Smooth muscle cell (in vitro differentiated cells): ENCODE results near the gene NR2E1. TPM values are rescaled to one million over a fixed set of nuclear protein-coding genes. Genes with fewer than 3 reads are reported as not detected.
A peak's percentile ranks its signal among the peaks of the same experiment; 100 is the strongest.

Experiments used
- DNase-seq: peaks from one replicate; lab custom pipeline; 2025; ENCODE audit not compliant: unreplicated experiment; lab: John Stamatoyannopoulos, UW
- H2AFZ ChIP-seq: fragments of 200-600 bp; sonication (generic); 2 replicates; pipeline ENCODE4 v1.6.0; 2016; ENCODE audit warnings: antibody characterized with exemption, low read depth, mild to moderate bottlenecking
- H3F3A ChIP-seq: fragments of 200-600 bp; sonication (generic); 2 replicates; pipeline ENCODE4 v1.6.0; 2017; ENCODE audit warnings: antibody characterized with exemption, low read depth
- H3K27ac ChIP-seq: fragments of 200-600 bp; sonication (generic); 2 replicates; pipeline ENCODE4 v1.5.1; 2016; ENCODE audit warnings: low read depth, mild to moderate bottlenecking
- H3K27me3 ChIP-seq: fragments of 200-600 bp; sonication (generic); 2 replicates; pipeline ENCODE4 v1.6.1; 2016; ENCODE audit warnings: low read depth, mild to moderate bottlenecking
- H3K36me3 ChIP-seq: fragments of 200-600 bp; sonication (generic); 2 replicates; pipeline ENCODE4 v1.5.1; 2016; ENCODE audit warnings: low read depth
- H3K4me1 ChIP-seq: fragments of 200-600 bp; sonication (generic); 2 replicates; pipeline ENCODE4 v1.5.1; 2016; ENCODE audit warnings: low read depth
- H3K4me2 ChIP-seq: fragments of 200-600 bp; sonication (generic); 2 replicates; pipeline ENCODE4 v1.6.0; 2016; ENCODE audit warnings: mild to moderate bottlenecking
- H3K4me3 ChIP-seq: fragments of 200-600 bp; sonication (generic); 2 replicates; pipeline ENCODE4 v1.5.1; 2016; ENCODE audit warnings: mild to moderate bottlenecking
- H3K79me2 ChIP-seq: fragments of 200-600 bp; sonication (generic); 2 replicates; pipeline ENCODE4 v1.6.0; 2016; ENCODE audit warnings: low read depth, mild to moderate bottlenecking
- H3K9ac ChIP-seq: fragments of 200-600 bp; sonication (generic); 2 replicates; pipeline ENCODE4 v1.6.0; 2016; ENCODE audit warnings: low read depth
- H3K9me3 ChIP-seq: fragments of 200-600 bp; sonication (generic); replicated peaks from 2 replicates; pipeline ENCODE4 v1.5.1; 2016; ENCODE audit warnings: low read depth
- H4K20me1 ChIP-seq: fragments of 200-600 bp; sonication (generic); 2 replicates; pipeline ENCODE4 v1.6.0; 2016; ENCODE audit warnings: low read depth
- CTCF ChIP-seq: fragments of 200-600 bp; sonication (generic); IDR thresholded peaks from 2 replicates; pipeline ENCODE4 v1.5.1; 2017; ENCODE audit warnings: borderline replicate concordance, mild to moderate bottlenecking, antibody characterized with exemption; ENCODE audit not compliant: insufficient read depth, poor library complexity, severe bottlenecking
- WGBS: methylation state at CpG from one replicate; pipeline ENCODE4 v1.1.7; 2016; ENCODE audit warnings: low lambda C conversion rate; 5-methylcytosine and 5-hydroxymethylcytosine counted together
- polyA plus RNA-seq: library from polyadenylated mRNA; unstranded; fragments of >200 nt; fragmentation: Nextera tagmentation; extraction: Ambion mirVana; gene quantifications from 2 replicates; pipeline ENCODE4 v1.2.1, GENCODE V29; 2016
- total RNA-seq: library from RNA; depleted of rRNA; stranded (reverse); fragments of >200 nt; gene quantifications from 2 replicates; pipeline ENCODE4 v1.2.3, GENCODE V29; 2014

The NR2E1 gene
- total RNA-seq = not detected in 2 replicates
- not detected in 2 replicates for polyA plus RNA-seq

- H3K4me1 ChIP-seq = peaks cover 68% of the 10 kb centered on the region
- no peaks in the 10 kb centered on the region for H3K79me2 ChIP-seq
- peak within 1 kb of the TSS; percentile 81 for H3K4me2 ChIP-seq
- H3K4me3 ChIP-seq = no peak within 1 kb of the TSS
- no peak within 1 kb of the TSS for H2AFZ ChIP-seq
- WGBS = 2% methylated on average over 52 of the region's 54 CpGs
- TF ChIP-seq CTCF = no peak
- no peaks in the 10 kb centered on the region for H3K9me3 ChIP-seq
- H3K9ac ChIP-seq = no peak within 1 kb of the TSS
- H3K27me3 ChIP-seq = peaks cover 100% of the 10 kb centered on the region
- DNase-seq = no peak
- no peaks in the 10 kb centered on the region for H3K36me3 ChIP-seq
- H4K20me1 ChIP-seq = no peaks in the 10 kb centered on the region
- H3F3A ChIP-seq = no peaks in the 10 kb centered on the region
- no peak within 1 kb of the TSS for H3K27ac ChIP-seq
Measured at GRCh38 chr6:108165714-108166663, at the start of gene NR2E1. TSS of gene NR2E1 (plus strand) at chr6:108166022. CDS start at chr6:108166766, 744 bp downstream.

- peak overlapping the region; percentile 61 for H3K4me3 ChIP-seq
- no peak for DNase-seq
- no peaks in the 10 kb centered on the region for H3K9me3 ChIP-seq
- peaks cover 89% of the 10 kb centered on the region for H3K27me3 ChIP-seq
- no peak overlapping the region for H2AFZ ChIP-seq
- peak overlapping the region; percentile 95 for H3K4me2 ChIP-seq
- no peak overlapping the region for H3K9ac ChIP-seq
- peaks cover 44% of the 10 kb centered on the region for H3K4me1 ChIP-seq
- no peaks in the 10 kb centered on the region for H4K20me1 ChIP-seq
- no peak overlapping the region for H3K27ac ChIP-seq
- TF ChIP-seq CTCF = no peak
- H3K36me3 ChIP-seq = no peaks in the 10 kb centered on the region
- no peaks in the 10 kb centered on the region for H3F3A ChIP-seq
- 7% methylated on average over 46 of the region's 46 CpGs for whole genome bisulfite sequencing
- H3K79me2 ChIP-seq = no peaks in the 10 kb centered on the region
Measured at GRCh38 chr6:108116546-108117426, 49.0 kb upstream of the NR2E1 start.

GRCh38 chr6:108117427-108118358 lies 48.1 kb upstream of the NR2E1 start:
- DNase-seq = no peak
- TF ChIP-seq CTCF = no peak
- H3K9ac ChIP-seq = no peak overlapping the region
- no peaks in the 10 kb centered on the region for H3F3A ChIP-seq
- peaks cover 89% of the 10 kb centered on the region for H3K27me3 ChIP-seq
- no peaks in the 10 kb centered on the region for H3K79me2 ChIP-seq
- no peak overlapping the region for H3K27ac ChIP-seq
- peak overlapping the region; percentile 41 for H2AFZ ChIP-seq
- H3K4me3 ChIP-seq = peak overlapping the region; percentile 61
- peak overlapping the region; percentile 95 for H3K4me2 ChIP-seq
- no peaks in the 10 kb centered on the region for H3K9me3 ChIP-seq
- H4K20me1 ChIP-seq = no peaks in the 10 kb centered on the region
- H3K4me1 ChIP-seq = peaks cover 44% of the 10 kb centered on the region
- H3K36me3 ChIP-seq = no peaks in the 10 kb centered on the region
- WGBS = 1% methylated on average over 43 of the region's 72 CpGs
